ENCODE data around the gene CAPN2.
"Not testable (repeated sequence)": the region's sequence is repeated elsewhere in the genome, so short reads cannot be mapped to it uniquely, and the experiment has no call there.

The CAPN2 gene

GRCh38 chr1:223803211-223803610 is 90.9 kb downstream of the CAPN2 start:
- H3K4me3 ChIP-seq (ENCODE audit: low read depth, low read length), result no peak overlapping the region
- H3K27ac ChIP-seq (ENCODE audit: low read depth, low read length), result no peak overlapping the region
- 0 out of 2 replicates have a peak, but pooled peaks cover 3% of the 10 kb centered on the region for H3K9me3 ChIP-seq (ENCODE audit: control insufficient read depth, insufficient read depth, low read depth, low read length)
- peaks cover 89% of the 10 kb centered on the region for H3K36me3 ChIP-seq (ENCODE audit: control insufficient read depth, insufficient read depth, low read length)
- H3K4me1 ChIP-seq (ENCODE audit: control insufficient read depth, insufficient read depth, low read length), result no peaks in the 10 kb centered on the region
- H3K9ac ChIP-seq (ENCODE audit: low read length), result no peak overlapping the region
- no peaks in the 10 kb centered on the region for H3K27me3 ChIP-seq (ENCODE audit: control insufficient read depth, insufficient read depth, low read length)

GRCh38 chr1:223809905-223810304 is 97.6 kb downstream of the CAPN2 start:
- H3K4me3 ChIP-seq (ENCODE audit: low read depth, low read length); H3K4me1 ChIP-seq (ENCODE audit: control insufficient read depth, insufficient read depth, low read length); H3K27me3 ChIP-seq (ENCODE audit: control insufficient read depth, insufficient read depth, low read length); H3K9ac ChIP-seq (ENCODE audit: low read length); H3K9me3 ChIP-seq (ENCODE audit: control insufficient read depth, insufficient read depth, low read depth, low read length); H3K27ac ChIP-seq (ENCODE audit: low read depth, low read length): not testable (repeated sequence)
- H3K36me3 ChIP-seq (ENCODE audit: control insufficient read depth, insufficient read depth, low read length), result peaks cover 70% of the 10 kb centered on the region

- no peaks in the 10 kb centered on the region for H3K27me3 ChIP-seq (ENCODE audit: control insufficient read depth, insufficient read depth, low read length)
- H3K9ac ChIP-seq (ENCODE audit: low read length), result no peak overlapping the region
- H3K27ac ChIP-seq (ENCODE audit: low read depth, low read length), result no peak overlapping the region
- no peaks in the 10 kb centered on the region for H3K4me1 ChIP-seq (ENCODE audit: control insufficient read depth, insufficient read depth, low read length)
- 0 out of 2 replicates have a peak, but pooled peaks cover 3% of the 10 kb centered on the region for H3K9me3 ChIP-seq (ENCODE audit: control insufficient read depth, insufficient read depth, low read depth, low read length)
- peaks cover 65% of the 10 kb centered on the region for H3K36me3 ChIP-seq (ENCODE audit: control insufficient read depth, insufficient read depth, low read length)
- no peak overlapping the region for H3K4me3 ChIP-seq (ENCODE audit: low read depth, low read length)
Measured at GRCh38 chr1:223810586-223810985, 98.2 kb downstream of the CAPN2 start.

- Histone ChIP-seq H3K9ac (ENCODE audit: low read length) (no peak overlapping the region), H3K4me3 (ENCODE audit: low read depth, low read length) (no peak overlapping the region), H3K27me3 (ENCODE audit: control insufficient read depth, insufficient read depth, low read length) (no peaks in the 10 kb centered on the region), H3K4me1 (ENCODE audit: control insufficient read depth, insufficient read depth, low read length) (no peaks in the 10 kb centered on the region), H3K9me3 (ENCODE audit: control insufficient read depth, insufficient read depth, low read depth, low read length) (0 out of 2 replicates have a peak, but pooled peaks cover 3% of the 10 kb centered on the region), H3K27ac (ENCODE audit: low read depth, low read length) (no peak overlapping the region), H3K36me3 (ENCODE audit: control insufficient read depth, insufficient read depth, low read length) (peaks cover 56% of the 10 kb centered on the region)
Measured at GRCh38 chr1:223811634-223812101, 99.3 kb downstream of the CAPN2 start.

GRCh38 chr1:223813645-223814044 is 101.3 kb downstream of the CAPN2 start:
- Histone ChIP-seq H3K36me3 (ENCODE audit: control insufficient read depth, insufficient read depth, low read length) (peaks cover 46% of the 10 kb centered on the region), H3K9ac (ENCODE audit: low read length) (no peak overlapping the region), H3K4me1 (ENCODE audit: control insufficient read depth, insufficient read depth, low read length) (no peaks in the 10 kb centered on the region), H3K27ac (ENCODE audit: low read depth, low read length) (no peak overlapping the region), H3K4me3 (ENCODE audit: low read depth, low read length) (no peak overlapping the region), H3K9me3 (ENCODE audit: control insufficient read depth, insufficient read depth, low read depth, low read length) (no peaks in the 10 kb centered on the region), H3K27me3 (ENCODE audit: control insufficient read depth, insufficient read depth, low read length) (no peaks in the 10 kb centered on the region)

- Histone ChIP-seq H3K36me3 (ENCODE audit: control insufficient read depth, insufficient read depth, low read length) (peaks cover 42% of the 10 kb centered on the region), H3K27ac (ENCODE audit: low read depth, low read length) (no peak overlapping the region), H3K9me3 (ENCODE audit: control insufficient read depth, insufficient read depth, low read depth, low read length) (no peaks in the 10 kb centered on the region), H3K9ac (ENCODE audit: low read length) (no peak overlapping the region), H3K27me3 (ENCODE audit: control insufficient read depth, insufficient read depth, low read length) (no peaks in the 10 kb centered on the region), H3K4me1 (ENCODE audit: control insufficient read depth, insufficient read depth, low read length) (peaks cover 7% of the 10 kb centered on the region; the same call in 1 of the 2 replicates), H3K4me3 (ENCODE audit: low read depth, low read length) (no peak overlapping the region)
Measured at GRCh38 chr1:223815020-223815853, 102.9 kb downstream of the CAPN2 start.

- peaks cover 13% of the 10 kb centered on the region; the same call in 1 of the 2 replicates for H3K4me1 ChIP-seq (ENCODE audit: control insufficient read depth, insufficient read depth, low read length)
- H3K9me3 ChIP-seq (ENCODE audit: control insufficient read depth, insufficient read depth, low read depth, low read length), result no peaks in the 10 kb centered on the region
- no peak overlapping the region for H3K27ac ChIP-seq (ENCODE audit: low read depth, low read length)
- H3K9ac ChIP-seq (ENCODE audit: low read length), result no peak overlapping the region
- H3K36me3 ChIP-seq (ENCODE audit: control insufficient read depth, insufficient read depth, low read length), result peaks cover 41% of the 10 kb centered on the region
- no peaks in the 10 kb centered on the region for H3K27me3 ChIP-seq (ENCODE audit: control insufficient read depth, insufficient read depth, low read length)
- H3K4me3 ChIP-seq (ENCODE audit: low read depth, low read length), result no peak overlapping the region
Measured at GRCh38 chr1:223815865-223816264, 103.5 kb downstream of the CAPN2 start.

- not testable (repeated sequence) for H3K9me3 ChIP-seq (ENCODE audit: control insufficient read depth, insufficient read depth, low read depth, low read length); H3K27me3 ChIP-seq (ENCODE audit: control insufficient read depth, insufficient read depth, low read length); H3K4me3 ChIP-seq (ENCODE audit: low read depth, low read length); H3K9ac ChIP-seq (ENCODE audit: low read length); H3K27ac ChIP-seq (ENCODE audit: low read depth, low read length)
- H3K4me1 ChIP-seq (ENCODE audit: control insufficient read depth, insufficient read depth, low read length), result peaks cover 16% of the 10 kb centered on the region; the same call in 1 of the 2 replicates
- H3K36me3 ChIP-seq (ENCODE audit: control insufficient read depth, insufficient read depth, low read length), result peaks cover 40% of the 10 kb centered on the region
Measured at GRCh38 chr1:223817265-223817664, 104.9 kb downstream of the CAPN2 start.

- H3K9ac ChIP-seq (ENCODE audit: low read length), result no peak overlapping the region
- no peak overlapping the region for H3K4me3 ChIP-seq (ENCODE audit: low read depth, low read length)
- peaks cover 22% of the 10 kb centered on the region for H3K36me3 ChIP-seq (ENCODE audit: control insufficient read depth, insufficient read depth, low read length)
- no peak overlapping the region for H3K27ac ChIP-seq (ENCODE audit: low read depth, low read length)
- H3K27me3 ChIP-seq (ENCODE audit: control insufficient read depth, insufficient read depth, low read length), result no peaks in the 10 kb centered on the region
- H3K9me3 ChIP-seq (ENCODE audit: control insufficient read depth, insufficient read depth, low read depth, low read length), result no peaks in the 10 kb centered on the region
- H3K4me1 ChIP-seq (ENCODE audit: control insufficient read depth, insufficient read depth, low read length), result peaks cover 24% of the 10 kb centered on the region
Measured at GRCh38 chr1:223819730-223820514, 107.6 kb downstream of the CAPN2 start.

- Histone ChIP-seq H3K27ac (ENCODE audit: low read depth, low read length) (no peak overlapping the region), H3K27me3 (ENCODE audit: control insufficient read depth, insufficient read depth, low read length) (no peaks in the 10 kb centered on the region), H3K9ac (ENCODE audit: low read length) (no peak overlapping the region), H3K9me3 (ENCODE audit: control insufficient read depth, insufficient read depth, low read depth, low read length) (no peaks in the 10 kb centered on the region), H3K36me3 (ENCODE audit: control insufficient read depth, insufficient read depth, low read length) (peaks cover 22% of the 10 kb centered on the region), H3K4me3 (ENCODE audit: low read depth, low read length) (no peak overlapping the region), H3K4me1 (ENCODE audit: control insufficient read depth, insufficient read depth, low read length) (peaks cover 29% of the 10 kb centered on the region)
Measured at GRCh38 chr1:223820515-223820858, 108.1 kb downstream of the CAPN2 start.

GRCh38 chr1:223820971-223821370 is 108.6 kb downstream of the CAPN2 start:
- no peak overlapping the region for H3K4me3 ChIP-seq (ENCODE audit: low read depth, low read length)
- H3K4me1 ChIP-seq (ENCODE audit: control insufficient read depth, insufficient read depth, low read length), result peaks cover 33% of the 10 kb centered on the region
- H3K36me3 ChIP-seq (ENCODE audit: control insufficient read depth, insufficient read depth, low read length), result peaks cover 22% of the 10 kb centered on the region
- H3K27me3 ChIP-seq (ENCODE audit: control insufficient read depth, insufficient read depth, low read length), result no peaks in the 10 kb centered on the region
- no peaks in the 10 kb centered on the region for H3K9me3 ChIP-seq (ENCODE audit: control insufficient read depth, insufficient read depth, low read depth, low read length)
- H3K9ac ChIP-seq (ENCODE audit: low read length), result no peak overlapping the region
- no peak overlapping the region for H3K27ac ChIP-seq (ENCODE audit: low read depth, low read length)

Data from HUES6 (cell line).